K562 (cell line): ENCODE measurements around the gene MRPL42. TPM values are rescaled to one million over a fixed set of nuclear protein-coding genes. Genes with fewer than 3 reads are reported as not detected.

Experiments used
- ATF6 ChIP-seq: sonication (generic); formaldehyde crosslinking; IDR thresholded peaks from 2 replicates; pipeline ENCODE4 v1.4.0; 2020; ENCODE audit warnings: mild to moderate bottlenecking, missing genetic modification reagents
- BCL6 ChIP-seq: fragments of 250-450 bp; sonication (Bioruptor Pico); IDR thresholded peaks from 2 replicates; pipeline ENCODE4 v1.4.0; 2020
- DPF2 ChIP-seq: fragments of 450-650 bp; IDR thresholded peaks from 2 replicates; pipeline ENCODE4 v1.6.1; 2016
- GABPA ChIP-seq: fragments of 200-800 bp; sonication (Bioruptor generic); conservative IDR thresholded peaks from 2 replicates; pipeline ENCODE4 v1.6.1; 2016; ENCODE audit warnings: low read depth, missing genetic modification characterization, missing compliant biosample characterization
- NFATC3 ChIP-seq: fragments of 450-650 bp; IDR thresholded peaks from 2 replicates; pipeline ENCODE4 v1.6.1; 2017; ENCODE audit warnings: mild to moderate bottlenecking
- PHF20 ChIP-seq: fragments of 450-650 bp; IDR thresholded peaks from 2 replicates; pipeline ENCODE4 v1.6.1; 2018; ENCODE audit not compliant: partially characterized antibody
- PHF8 ChIP-seq: fragments of 200-600 bp; sonication (generic); IDR thresholded peaks from 2 replicates; pipeline ENCODE4 v1.6.1; 2012; ENCODE audit warnings: mixed run types, mild to moderate bottlenecking, inconsistent platforms, low read length, moderate library complexity, borderline replicate concordance
- RCOR1 ChIP-seq, 2 experiments: IDR thresholded peaks; 2 replicates each; pipeline ENCODE4 v1.6.1; 2012; ENCODE audit warnings: low read depth in 2 of 2, low read length in 2 of 2, borderline replicate concordance in 1 of 2, improper control_type of control experiment in 1 of 2
- SIX5 ChIP-seq, 2 experiments: IDR thresholded peaks; 2 replicates each; pipeline ENCODE4 v1.6.1; 2011; ENCODE audit warnings: low read length in 2 of 2, borderline replicate concordance in 1 of 2, low read depth in 1 of 2, mild to moderate bottlenecking in 1 of 2, moderate library complexity in 1 of 2; ENCODE audit not compliant: insufficient read depth in 1 of 2
- ZBTB40 ChIP-seq, 2 experiments: fragments of 450-650 bp in 1 of 2; sonication (generic) in 1 of 2; formaldehyde crosslinking in 1 of 2; IDR thresholded peaks; 2 replicates each; pipeline versions ENCODE4 v1.7.1 to v1.9.0; 2016 to 2022; ENCODE audit warnings: inconsistent platforms in 1 of 2, mild to moderate bottlenecking in 1 of 2, missing genetic modification reagents in 1 of 2
- ZMIZ1 ChIP-seq, 2 experiments: fragments of 150-350 bp in 1 of 2; IDR thresholded peaks; 2 replicates each; pipeline ENCODE4 v1.6.1; 2012 to 2016; ENCODE audit warnings: low read depth in 2 of 2, low read length in 2 of 2, mild to moderate bottlenecking in 1 of 2, moderate library complexity in 1 of 2
- ZNF785 ChIP-seq: fragments of 250-450 bp; sonication (Bioruptor Pico); IDR thresholded peaks from 2 replicates; pipeline ENCODE4 v1.4.0; 2020; ENCODE audit warnings: mild to moderate bottlenecking
- polyA plus RNA-seq, 8 experiments: library from polyadenylated mRNA; depleted of rRNA in 4 of 8; stranded (reverse) in 5 of 8; unstranded in 3 of 8; fragments of >200 nt; fragmentation: Nextera tagmentation in 2 of 8; fragmentation: Illumina TruSeq in 1 of 8; extraction: Ambion mirVana in 2 of 8; extraction: Trizol in 1 of 8; gene quantifications; 2 replicates each; pipeline versions ENCODE4 v1.2.1 to v1.2.3, GENCODE V29; 2011 to 2014; ENCODE audit warnings: inconsistent platforms in 1 of 8, missing spikeins in 1 of 8
- total RNA-seq, 7 experiments: library from RNA; depleted of rRNA in 6 of 7; stranded (reverse); fragments of >200 nt in 6 of 7; fragmentation: Illumina TruSeq in 2 of 7; extraction: Trizol in 2 of 7; gene quantifications; 2 replicates each; pipeline versions ENCODE4 v1.2.1 to v1.2.3, GENCODE V29; 2011 to 2021; ENCODE audit warnings: low replicate concordance in 1 of 7

MRPL42 gene
- total and polyA plus RNA-seq, 9 of the 15 experiments (the other 6 are each of a cell fraction or from before 2014, with no cell fraction given) = 104 to 806 (median 218) TPM

GRCh38 chr12:93467351-93468007 is at the start of gene MRPL42 (continued):
- TF ChIP-seq ZMIZ1 (IDR thresholded peaks at IDR 0.05; ENCODE audit: low read depth in 2 of 2, low read length in 2 of 2) (0 out of 4 replicates have a peak, but pooled peaks of 1 of the 2 experiments have one; percentile 34), NFATC3 (no peak), ATF6 (peak; percentile 85; the same call in 1 of the 2 replicates), ZNF785 (CRISPR knock-in tag) (no peak), DPF2 (peak; percentile 50; the same call in 1 of the 2 replicates), ZBTB40 (IDR thresholded peaks at IDR 0.05) (peak; percentile 52), ZBTB40 (CRISPR knock-in tag; IDR thresholded peaks at IDR 0.05) (no peak), GABPA (tag) (peak; percentile 70), BCL6 (CRISPR knock-in tag) (no peak), RCOR1 (IDR thresholded peaks at IDR 0.05; ENCODE audit: borderline replicate concordance in 1 of 2, low read depth in 2 of 2, low read length in 2 of 2) (peak in 1 of 2 experiments; percentile 49; a peak in 1 of 4 replicates), SIX5 (IDR thresholded peaks at IDR 0.05; ENCODE audit: borderline replicate concordance in 1 of 2, insufficient read depth in 1 of 2, low read depth in 1 of 2, low read length in 2 of 2) (peak; percentile 74 to 81), PHF20 (peak; percentile 88), PHF8 (peak; percentile 95)
